Left colon (tissue), 2 donors: ENCODE measurements around the gene FGFR3. TPM values are rescaled to one million over a fixed set of nuclear protein-coding genes. Genes with fewer than 3 reads are reported as not detected.

Experiments used
- ATAC-seq: fragments of 200-7000 bp; cut with Tn5 transposase; one replicate; pipeline ENCODE4 v1.9.1; 2020; ENCODE audit warnings: mild to moderate bottlenecking, moderate library complexity
- DNase-seq, 2 donors: peaks; one replicate each; pipeline ENCODE4 v3.0.0-alpha.2; 2020
- intact Hi-C, 2 donors: fragments of 100-400 bp; cut with DNase I in 1 of 2; cut with micrococcal nuclease in 1 of 2; formaldehyde crosslinking; loops; one replicate each; pipeline versions ENCODE4 v1.11.2 to v1.14.0; 2022; cut with DNase I, micrococcal nuclease
- total RNA-seq, 2 donors: library from RNA; stranded (reverse); fragmentation: NEBNext Ultra II Directional; extraction: Animal tissue kit (Norgen Biotek cat#: 25700); gene quantifications; one replicate each; pipeline ENCODE4 v1.2.1, GENCODE V29; 2021
- donor health status: DM: no; HTN: no; CAD: no.
- donor health status: DM: yes; HTN: yes; CAD: no.

Gene FGFR3
- total RNA-seq, 2 donors from 2014 or later: 46.5 to 57.4 TPM

DNA sequence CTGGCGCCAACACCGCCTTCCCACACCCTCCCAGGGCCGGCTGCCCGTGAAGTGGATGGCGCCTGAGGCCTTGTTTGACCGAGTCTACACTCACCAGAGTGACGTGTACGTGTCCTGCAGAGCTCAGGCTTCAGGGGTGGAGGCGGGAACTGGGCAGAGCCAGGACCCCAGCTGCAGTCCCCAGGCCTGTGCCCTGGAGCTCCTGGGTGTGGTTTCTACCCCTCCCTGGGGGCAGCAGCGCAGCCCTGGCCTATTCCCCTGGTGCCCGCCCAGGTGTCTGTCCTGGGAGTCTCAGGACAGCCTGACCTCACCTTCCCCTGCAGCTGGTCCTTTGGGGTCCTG is 13.1 kb downstream of the FGFR3 start:
- DNase-seq (no peak), ATAC-seq (no peak)
- intact Hi-C loops: loop anchor here in 1 of 2 donors (5.0 kb wide), 1 partner anchor 59 kb away; no protein-coding TSS in a partner anchor

GRCh38 chr4:1806596-1807331 is 13.7 kb downstream of the FGFR3 start:
- intact Hi-C loops: loop anchor here in 1 of 2 donors (5.0 kb wide), 1 partner anchor 59 kb away; no protein-coding TSS in a partner anchor
- DNase-seq: peak in 1 of 2 donors; percentile 4
- ATAC-seq: no peak

- DNase-seq (peak in 1 of 2 donors; percentile 18), ATAC-seq (no peak)
- intact Hi-C loops: loop anchor here in 1 of 2 donors (5.0 kb wide), 1 partner anchor 60 kb away; no protein-coding TSS in a partner anchor
Measured at GRCh38 chr4:1807332-1807777, 14.3 kb downstream of the FGFR3 start.

DNA sequence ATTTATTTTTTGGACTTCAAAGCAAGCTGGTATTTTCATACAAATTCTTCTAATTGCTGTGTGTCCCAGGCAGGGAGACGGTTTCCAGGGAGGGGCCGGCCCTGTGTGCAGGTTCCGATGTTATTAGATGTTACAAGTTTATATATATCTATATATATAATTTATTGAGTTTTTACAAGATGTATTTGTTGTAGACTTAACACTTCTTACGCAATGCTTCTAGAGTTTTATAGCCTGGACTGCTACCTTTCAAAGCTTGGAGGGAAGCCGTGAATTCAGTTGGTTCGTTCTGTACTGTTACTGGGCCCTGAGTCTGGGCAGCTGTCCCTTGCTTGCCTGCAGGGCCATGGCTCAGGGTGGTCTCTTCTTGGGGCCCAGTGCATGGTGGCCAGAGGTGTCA is 15.3 kb downstream of the FGFR3 start:
- ATAC-seq (peak; percentile 43), DNase-seq (peak in 1 of 2 donors; percentile 28)
- intact Hi-C loops: loop anchor here in 1 of 2 donors (5.0 kb wide), 1 partner anchor 61 kb away; no protein-coding TSS in a partner anchor

- DNase-seq (peak in 1 of 2 donors; percentile 6), ATAC-seq (peak; percentile 1)
- intact Hi-C loops: loop anchor here in 1 of 2 donors (5.0 kb wide), 1 partner anchor 62 kb away; no protein-coding TSS in a partner anchor
Measured at GRCh38 chr4:1808851-1809753, 16.0 kb downstream of the FGFR3 start.

GRCh38 chr4:1809754-1810502 is 16.8 kb downstream of the FGFR3 start:
- DNase-seq (peak; percentile 51 to 78), ATAC-seq (peak; percentile 78)
- intact Hi-C loops: loop anchor here (5.0 kb wide), 1 partner anchor 63 kb away; no protein-coding TSS in a partner anchor

GRCh38 chr4:1810765-1811164 is 17.7 kb downstream of the FGFR3 start:
- peak in 1 of 2 donors; percentile 4 for DNase-seq
- peak; percentile 1 for ATAC-seq
- intact Hi-C loops: loop anchor here in 1 of 2 donors (5.0 kb wide), 1 partner anchor 63 kb away; no protein-coding TSS in a partner anchor

DNA sequence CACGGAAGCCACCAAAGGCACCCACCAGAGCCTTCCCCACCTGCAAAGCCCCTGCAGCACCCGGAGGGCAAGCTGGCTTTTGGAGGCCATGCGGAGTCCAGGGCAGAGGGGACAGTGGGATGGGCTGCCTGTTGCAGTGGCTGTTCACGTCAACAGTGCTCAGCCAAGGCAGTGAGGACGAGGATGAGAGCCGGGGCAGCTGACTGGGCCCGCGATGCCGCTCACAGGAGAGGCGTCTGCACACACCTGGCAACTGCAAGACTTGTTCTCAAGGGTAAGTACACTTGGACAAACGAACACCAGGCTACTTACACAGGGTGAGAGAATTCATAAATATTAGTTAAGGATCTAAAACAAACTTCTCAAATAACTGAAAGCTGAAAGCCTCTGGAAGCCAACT is 19.6 kb downstream of the FGFR3 start:
- intact Hi-C loops: loop anchor here in 1 of 2 donors (5.0 kb wide), 1 partner anchor 65 kb away; no protein-coding TSS in a partner anchor
- ATAC-seq: no peak
- no peak for DNase-seq

DNA sequence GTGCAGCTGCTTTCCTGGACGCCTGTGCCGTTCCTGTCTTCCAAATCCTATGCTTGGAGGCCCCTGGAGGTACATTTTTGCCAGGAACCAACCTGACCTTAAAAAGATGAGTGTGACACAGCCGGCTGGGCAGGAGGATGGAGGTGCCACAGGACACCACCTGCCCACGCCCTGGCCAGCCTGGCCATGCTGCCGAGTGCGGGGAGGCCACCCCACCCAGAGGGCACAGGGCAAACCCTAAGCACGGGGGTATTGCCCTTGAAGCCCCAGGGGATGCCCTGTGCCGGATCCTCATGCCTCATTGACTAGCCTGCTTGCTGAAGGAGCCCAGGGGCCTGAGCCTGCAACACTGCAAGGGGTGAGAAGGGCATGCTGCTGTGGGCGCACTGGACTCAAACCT is 20.1 kb downstream of the FGFR3 start:
- DNase-seq: no peak
- intact Hi-C loops: loop anchor here in 1 of 2 donors (5.0 kb wide), 1 partner anchor 66 kb away; no protein-coding TSS in a partner anchor
- ATAC-seq: no peak

DNA sequence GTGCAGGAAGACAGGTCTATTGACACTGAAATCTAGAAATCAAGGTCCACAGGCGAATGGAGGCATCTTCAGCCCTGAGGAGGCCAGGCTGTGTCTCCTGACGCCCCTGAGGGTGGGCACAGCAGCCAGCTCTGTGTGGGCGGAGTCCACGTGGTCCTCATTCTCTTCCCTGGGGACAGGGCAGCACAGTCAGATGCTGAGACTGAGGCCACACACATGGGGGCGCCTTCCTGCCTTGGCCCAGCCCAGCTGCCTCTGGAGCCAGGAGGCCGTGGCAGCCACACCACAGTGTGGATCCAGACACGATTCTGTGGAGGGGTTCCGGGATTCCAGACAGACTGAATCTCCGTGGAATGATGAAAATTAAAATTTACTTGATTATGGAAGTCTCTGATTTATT is 20.8 kb downstream of the FGFR3 start:
- intact Hi-C loops: loop anchor here in 1 of 2 donors (5.0 kb wide), 1 partner anchor 67 kb away; no protein-coding TSS in a partner anchor
- no peak for ATAC-seq
- no peak for DNase-seq

DNA sequence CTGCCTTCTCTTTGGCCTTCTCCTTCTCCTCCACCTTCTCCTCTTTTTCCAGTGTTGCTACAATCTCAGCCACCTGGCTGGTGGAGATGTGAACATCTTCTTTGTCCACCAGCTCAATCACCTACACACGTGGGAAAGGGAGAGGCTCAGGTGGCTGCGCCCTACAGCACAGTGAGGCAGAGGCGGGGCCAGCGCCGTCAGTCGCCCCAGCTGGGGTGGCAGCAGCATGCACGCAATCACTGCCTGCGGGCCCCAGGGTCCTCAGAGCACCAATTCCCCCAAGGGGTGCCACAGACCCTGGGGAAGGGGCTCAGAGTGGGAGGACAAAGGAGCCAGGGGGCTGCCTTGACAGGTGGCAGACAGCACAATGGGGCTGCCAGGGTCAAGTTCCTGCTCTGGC is 21.4 kb downstream of the FGFR3 start:
- intact Hi-C loops: loop anchor here in 1 of 2 donors (5.0 kb wide), 1 partner anchor 67 kb away; no protein-coding TSS in a partner anchor
- no peak for DNase-seq
- ATAC-seq: no peak

GRCh38 chr4:1815096-1815996 is 22.3 kb downstream of the FGFR3 start:
- no peak for DNase-seq
- intact Hi-C loops: no loop called here
- no peak for ATAC-seq

GRCh38 chr4:1815997-1816860 is 23.1 kb downstream of the FGFR3 start:
- DNase-seq: no peak
- ATAC-seq: peak; percentile 83
- intact Hi-C loops: no loop called here

- ATAC-seq (no peak), DNase-seq (no peak)
- intact Hi-C loops: no loop called here
Measured at GRCh38 chr4:1819284-1819683, 26.2 kb downstream of the FGFR3 start.

DNA sequence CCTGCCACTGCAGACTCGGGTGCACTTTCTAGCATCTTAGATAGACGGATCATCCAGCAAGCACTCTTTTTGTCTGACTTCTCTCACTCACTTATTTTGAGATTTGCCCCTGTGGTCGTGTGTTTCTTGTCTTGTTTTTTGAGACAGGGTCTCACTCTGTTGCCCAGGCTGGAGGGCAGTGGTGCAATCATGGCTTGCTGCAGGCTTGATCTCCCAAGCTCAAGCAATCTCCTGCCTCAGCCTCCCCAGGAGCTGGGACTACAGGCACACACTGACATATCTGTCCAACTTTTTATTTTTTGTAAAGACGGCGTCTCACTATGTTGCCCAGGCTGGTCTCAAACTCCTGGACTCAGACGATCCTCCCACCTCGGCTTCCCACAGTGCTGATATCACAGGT is 26.7 kb downstream of the FGFR3 start:
- ATAC-seq (no peak), DNase-seq (no peak)
- intact Hi-C loops: no loop called here
